H1 (cell line): ENCODE results near the gene PSMD9. TPM values are rescaled to one million over a fixed set of nuclear protein-coding genes. Genes with fewer than 3 reads are reported as not detected.

Experiments used
- CTCF ChIA-PET: fragments of 300-600 bp; sonication (Branson Sonifier 250); formaldehyde crosslinking; loops from one replicate; lab custom pipeline; 2021; ENCODE audit not compliant: partially characterized antibody; lab: Charles Lee
- POLR2A ChIA-PET: fragments of 300-600 bp; sonication (Branson Sonifier 250); formaldehyde crosslinking; loops from one replicate; lab custom pipeline; 2021; ENCODE audit warnings: inconsistent platforms; ENCODE audit not compliant: partially characterized antibody; lab: Charles Lee
- DNase-seq, 2 experiments: peaks; one replicate each; pipeline versions ENCODE4 v3.0.0 to v3.0.0-alpha.2; 2010 to 2022; ENCODE audit warnings: low spot score in 2 of 2, low read depth in 1 of 2, mixed read lengths in 1 of 2
- FAIRE-seq: peaks from 2 replicates; lab custom pipeline; 2011; peaks lifted over from hg19 to GRCh38; lab: Jason Lieb, UNC
- H2AFZ ChIP-seq: 2 replicates; pipeline ENCODE4 v1.8.1; 2012; ENCODE audit warnings: low read length, inconsistent platforms
- H2AK5ac ChIP-seq: 2 replicates; pipeline ENCODE4 v1.6.1; 2013; ENCODE audit warnings: low read depth, low read length
- H2BK120ac ChIP-seq: replicated peaks from 2 replicates; pipeline ENCODE3; 2013; ENCODE audit warnings: low read depth, low read length, inconsistent platforms
- H2BK12ac ChIP-seq: 2 replicates; pipeline ENCODE4 v1.6.1; 2013; ENCODE audit warnings: low read depth, low read length
- H2BK15ac ChIP-seq: 2 replicates; pipeline ENCODE4 v1.6.1; 2013; ENCODE audit warnings: low read length
- H2BK20ac ChIP-seq: 2 replicates; pipeline ENCODE4 v1.6.1; 2013; ENCODE audit warnings: low read length
- H2BK5ac ChIP-seq: 2 replicates; pipeline ENCODE4 v1.6.1; 2013; ENCODE audit warnings: low read depth, low read length
- H3K14ac ChIP-seq: 2 replicates; pipeline ENCODE4 v1.6.1; 2013; ENCODE audit warnings: inconsistent platforms; ENCODE audit not compliant: insufficient read length
- H3K18ac ChIP-seq: 2 replicates; pipeline ENCODE4 v1.6.1; 2013; ENCODE audit warnings: low read length; ENCODE audit errors: extremely low read depth
- H3K23ac ChIP-seq: 2 replicates; pipeline ENCODE4 v1.6.1; 2013; ENCODE audit warnings: inconsistent platforms; ENCODE audit not compliant: insufficient read length
- H3K23me2 ChIP-seq: 2 replicates; pipeline ENCODE4 v1.6.1; 2013; ENCODE audit warnings: low read depth, low read length
- H3K27ac ChIP-seq: 2 replicates; pipeline ENCODE4 v1.6.1; 2011; ENCODE audit warnings: low read depth, low read length, inconsistent platforms
- H3K27me3 ChIP-seq, 4 experiments: replicated peaks in 1 of 4; 1 replicate in 1 of 4; 2 replicates in 3 of 4; pipeline versions ENCODE4 v1.6.1 to v1.8.1; 2011 to 2013; ENCODE audit warnings: low read length in 3 of 4, mild to moderate bottlenecking in 3 of 4, inconsistent platforms in 2 of 4, mixed read lengths in 2 of 4, moderate library complexity in 1 of 4; ENCODE audit not compliant: control insufficient read depth in 3 of 4, insufficient read depth in 3 of 4; ENCODE audit errors: extremely low read depth in 1 of 4
- H3K36me3 ChIP-seq, 4 experiments: 2 replicates each; pipeline versions ENCODE4 v1.6.1 to v1.8.1; 2011 to 2013; ENCODE audit warnings: mild to moderate bottlenecking in 4 of 4, low read length in 3 of 4, moderate library complexity in 2 of 4, control low read depth in 1 of 4, inconsistent platforms in 1 of 4; ENCODE audit not compliant: insufficient read depth in 4 of 4, control insufficient read depth in 2 of 4
- H3K4ac ChIP-seq: replicated peaks from 2 replicates; pipeline ENCODE3; 2013; ENCODE audit warnings: low read length, low read depth, mixed read lengths, inconsistent platforms; ENCODE audit not compliant: insufficient read length
- H3K4me1 ChIP-seq, 4 experiments: replicated peaks in 1 of 4; 1 replicate in 1 of 4; 2 replicates in 3 of 4; pipeline versions ENCODE4 v1.6.1 to v1.8.1; 2011 to 2013; ENCODE audit warnings: low read length in 3 of 4, inconsistent platforms in 2 of 4, mixed read lengths in 1 of 4; ENCODE audit not compliant: insufficient read depth in 4 of 4, control insufficient read depth in 3 of 4
- H3K4me2 ChIP-seq, 2 experiments: 2 replicates each; pipeline versions ENCODE4 v1.6.1 to v1.8.1; 2011 to 2013; ENCODE audit warnings: low read depth in 2 of 2, low read length in 2 of 2, control low read depth in 1 of 2, inconsistent platforms in 1 of 2, mild to moderate bottlenecking in 1 of 2; ENCODE audit not compliant: insufficient read depth in 1 of 2
- H3K4me3 ChIP-seq, 4 experiments: fragments of 200-600, 300-600 bp in 1 of 4; sonication (generic), shearing (Covaris generic), sonication (Bioruptor Twin) in 1 of 4; 2 replicates each; pipeline versions ENCODE4 v1.5.1 to v1.8.1; 2011 to 2016; ENCODE audit warnings: low read length in 4 of 4, low read depth in 3 of 4, control low read depth in 2 of 4, inconsistent platforms in 2 of 4, mild to moderate bottlenecking in 2 of 4, mixed read lengths in 1 of 4, moderate library complexity in 1 of 4; ENCODE audit not compliant: insufficient read depth in 2 of 4; ENCODE audit errors: extremely low read depth in 1 of 4
- H3K56ac ChIP-seq: replicated peaks from 2 replicates; pipeline ENCODE3; 2013; ENCODE audit warnings: low read depth, mild to moderate bottlenecking, mixed read lengths, low read length, inconsistent platforms; ENCODE audit not compliant: insufficient read length
- H3K79me1 ChIP-seq: 2 replicates; pipeline ENCODE4 v1.6.1; 2013; ENCODE audit warnings: low read depth, low read length, control low read depth
- H3K79me2 ChIP-seq, 2 experiments: 2 replicates each; pipeline versions ENCODE4 v1.6.1 to v1.8.1; 2012 to 2013; ENCODE audit warnings: low read length in 2 of 2, mild to moderate bottlenecking in 2 of 2, inconsistent platforms in 1 of 2; ENCODE audit not compliant: insufficient read depth in 2 of 2, control insufficient read depth in 1 of 2
- H3K9ac ChIP-seq, 4 experiments: replicated peaks in 1 of 4; 1 replicate in 1 of 4; 2 replicates in 3 of 4; pipeline versions ENCODE4 v1.6.1 to v1.8.1; 2011 to 2013; ENCODE audit warnings: low read depth in 3 of 4, low read length in 3 of 4, control low read depth in 2 of 4, mild to moderate bottlenecking in 2 of 4, moderate library complexity in 2 of 4, inconsistent platforms in 1 of 4; ENCODE audit errors: extremely low read depth in 1 of 4
- H3K9me3 ChIP-seq, 2 experiments: 2 replicates each; pipeline versions ENCODE4 v1.6.1 to v1.8.1; 2012 to 2013; ENCODE audit warnings: mild to moderate bottlenecking in 2 of 2, moderate library complexity in 2 of 2, control low read depth in 1 of 2, inconsistent platforms in 1 of 2, low read depth in 1 of 2, low read length in 1 of 2, mixed read lengths in 1 of 2; ENCODE audit not compliant: insufficient read depth in 2 of 2
- H4K20me1 ChIP-seq, 2 experiments: replicated peaks in 1 of 2; 2 replicates each; pipeline versions ENCODE3 to v1.8.1; 2011 to 2013; ENCODE audit warnings: inconsistent platforms in 2 of 2, low read length in 2 of 2, mild to moderate bottlenecking in 1 of 2; ENCODE audit not compliant: insufficient read depth in 2 of 2, control insufficient read depth in 1 of 2
- H4K5ac ChIP-seq: 2 replicates; pipeline ENCODE4 v1.6.1; 2013; ENCODE audit warnings: low read length, low read depth, mixed read lengths, inconsistent platforms; ENCODE audit not compliant: insufficient read length
- H4K8ac ChIP-seq: 2 replicates; pipeline ENCODE4 v1.8.0; 2013; ENCODE audit warnings: mild to moderate bottlenecking, moderate library complexity, low read length, inconsistent platforms; ENCODE audit not compliant: insufficient read depth; ENCODE audit errors: extremely low read depth
- H4K91ac ChIP-seq: replicated peaks from 2 replicates; pipeline ENCODE3; 2013; ENCODE audit warnings: low read length, mixed read lengths, inconsistent platforms; ENCODE audit not compliant: insufficient read length
- CBX5 ChIP-seq: fragments of 300-800, 300-1000 bp; sonication (generic); IDR thresholded peaks from 2 replicates; pipeline ENCODE4 v1.7.1; 2016; ENCODE audit warnings: antibody characterized with exemption, low read length, low read depth
- CBX8 ChIP-seq: fragments of 300-800, 300-1000 bp; sonication (generic); IDR thresholded peaks from 2 replicates; pipeline ENCODE4 v1.7.1; 2016; ENCODE audit warnings: low read depth, low read length, borderline replicate concordance
- KDM5A ChIP-seq: fragments of 200-600 bp; IDR thresholded peaks from 2 replicates; pipeline ENCODE4 v1.7.1; 2012; ENCODE audit warnings: mild to moderate bottlenecking, low read length, inconsistent platforms, mixed read lengths
- MAFK ChIP-seq: IDR thresholded peaks from 2 replicates; pipeline ENCODE4 v1.6.1; 2012; ENCODE audit warnings: low read depth, mild to moderate bottlenecking, improper control_type of control experiment, low read length
- MAX ChIP-seq: IDR thresholded peaks from 2 replicates; pipeline ENCODE4 v1.6.1; 2012; ENCODE audit warnings: inconsistent platforms
- NANOG ChIP-seq: IDR thresholded peaks from 2 replicates; pipeline ENCODE4 v1.6.1; 2011; ENCODE audit warnings: low read length, low read depth, mild to moderate bottlenecking, inconsistent platforms; ENCODE audit not compliant: insufficient read depth, poor library complexity, severe bottlenecking
- NRF1 ChIP-seq: IDR thresholded peaks from 2 replicates; pipeline ENCODE4 v1.6.1; 2011; ENCODE audit warnings: mild to moderate bottlenecking, low read depth, low read length, improper control_type of control experiment
- POU5F1 ChIP-seq: IDR thresholded peaks from 2 replicates; pipeline ENCODE4 v1.6.1; 2011; ENCODE audit warnings: low read depth, mild to moderate bottlenecking, low read length, moderate library complexity
- SP2 ChIP-seq: IDR thresholded peaks from 2 replicates; pipeline ENCODE4 v1.6.1; 2012; ENCODE audit warnings: mild to moderate bottlenecking, low read length, inconsistent platforms
- SUZ12 ChIP-seq: fragments of 200-600 bp; sonication (generic); IDR thresholded peaks from 2 replicates; pipeline ENCODE4 v1.6.1; 2012; ENCODE audit warnings: mild to moderate bottlenecking, inconsistent platforms, low read length, moderate library complexity, mixed read lengths
- TCF12 ChIP-seq: IDR thresholded peaks from 2 replicates; pipeline ENCODE4 v1.6.1; 2011; ENCODE audit warnings: low read depth, mild to moderate bottlenecking, low read length
- YY1 ChIP-seq: IDR thresholded peaks from 2 replicates; pipeline ENCODE4 v1.6.1; 2011; ENCODE audit warnings: low read depth, mild to moderate bottlenecking, low read length
- ZNF274 ChIP-seq: IDR thresholded peaks from 2 replicates; pipeline ENCODE4 v1.7.0; 2012; ENCODE audit warnings: low read length, borderline replicate concordance; ENCODE audit errors: extremely low read depth
- WGBS, 2 experiments: shearing (Covaris generic) in 1 of 2; methylation state at CpG; one replicate each; pipeline versions ENCODE4 v1.1.6 to v1.1.7; 2013 to 2015; ENCODE audit warnings: low lambda C conversion rate in 2 of 2, mixed read lengths in 2 of 2, inconsistent platforms in 1 of 2, low coverage in 1 of 2, missing lambda C conversion rate in 1 of 2; ENCODE audit not compliant: insufficient replicate concordance in 2 of 2, insufficient coverage in 1 of 2, insufficient read length in 1 of 2; ENCODE audit errors: extremely low coverage in 1 of 2, missing lambda C conversion rate in 1 of 2; 5-methylcytosine and 5-hydroxymethylcytosine counted together
- polyA plus RNA-seq, 7 experiments: library from polyadenylated mRNA; depleted of rRNA in 3 of 7; stranded (reverse) in 5 of 7; unstranded in 2 of 7; fragments of >200 nt in 5 of 7; fragments of 200-250 nt in 2 of 7; gene quantifications; 1 replicate in 5 of 7; 2 replicates in 1 of 7; 4 replicates in 1 of 7; pipeline versions ENCODE4 v1.2.1 to v1.2.3, GENCODE V29; 2011 to 2013; ENCODE audit warnings: missing spikeins in 2 of 7, mixed read lengths in 2 of 7
- total RNA-seq: library from RNA; stranded (reverse); fragmentation: NEBNext Ultra II Directional; extraction: Animal tissue kit (Norgen Biotek cat#: 25700); gene quantifications from 2 replicates; pipeline ENCODE4 v1.2.1, GENCODE V29; 2021

PSMD9 gene
- total and polyA plus RNA-seq, 2 of the 8 experiments (the other 6 are each of a cell fraction or from before 2014, with no cell fraction given): 28.8 to 36.1 TPM

GRCh38 chr12:121964813-121965643 lies 76.4 kb downstream of the PSMD9 start:
- Histone ChIP-seq H4K5ac (no peak overlapping the region), H2AFZ (no peak overlapping the region), H3K27me3 (no peaks in the 10 kb centered on the region), H3K79me2 (no peaks in the 10 kb centered on the region), H3K4me1 (peaks cover 0 to 2% (median 0%) of the 10 kb centered on the region in 4 experiments; a peak in 1 of 7 replicates), H2AK5ac (no peak overlapping the region), H3K4me3 (no peak overlapping the region), H2BK5ac (no peak overlapping the region), H3K9ac (no peak overlapping the region), H2BK120ac (no peak overlapping the region), H4K20me1 (no peaks in the 10 kb centered on the region), H3K79me1 (no peaks in the 10 kb centered on the region), H2BK12ac (no peak overlapping the region), H3K36me3 (no peaks in the 10 kb centered on the region), H3K56ac (no peak overlapping the region), H3K14ac (no peak overlapping the region), H3K18ac (no peak overlapping the region), H3K9me3 (no peaks in the 10 kb centered on the region), H3K23me2 (no peaks in the 10 kb centered on the region; the same call in 1 of the 2 replicates), H4K8ac (no peak overlapping the region), H3K4ac (no peak overlapping the region), H2BK15ac (no peak overlapping the region), H3K4me2 (no peak overlapping the region), H2BK20ac (no peak overlapping the region), H3K23ac (no peak overlapping the region), H3K27ac (no peak overlapping the region), H4K91ac (no peak overlapping the region)
- FAIRE-seq: no peak
- no peak for DNase-seq
- 90% methylated on average over 9 of the region's 9 CpGs; no CpG with 5 or more reads in 1 of the 2 experiments for WGBS, 2 experiments
- POLR2A ChIA-PET: no interaction called here
- CTCF ChIA-PET: interaction anchor here (1.1 kb wide), 1 partner anchor 19 kb away, joined by 3 read pairs; no protein-coding TSS in a partner anchor
- TF ChIP-seq CBX8 (no peak), SP2 (no peak), NANOG (no peak), CBX5 (no peak), TCF12 (no peak), KDM5A (no peak), NRF1 (no peak), YY1 (no peak), ZNF274 (no peak), POU5F1 (no peak), MAX (no peak), MAFK (no peak), SUZ12 (no peak)
